Thyroid gland (tissue), 4 donors: ENCODE results near the gene PPP5C. TPM values are rescaled to one million over a fixed set of nuclear protein-coding genes. Genes with fewer than 3 reads are reported as not detected.
"Not testable (repeated sequence)": the region's sequence is repeated elsewhere in the genome, so short reads cannot be mapped to it uniquely, and the experiment has no call there.

Experiments
- DNase-seq, 2 donors: peaks; one replicate each; pipeline ENCODE4 v3.0.0-alpha.2; 2019
- H3K27ac ChIP-seq, 3 donors: fragments of 200-600 bp; sonication (generic); 1 replicate in 2 of 3; 2 replicates in 1 of 3; pipeline ENCODE4 v1.5.1; 2016 to 2019; ENCODE audit warnings: mild to moderate bottlenecking in 1 of 3, moderate library complexity in 1 of 3
- H3K27me3 ChIP-seq: fragments of 200-600 bp; sonication (generic); one replicate; pipeline ENCODE4 v1.5.1; 2019
- H3K36me3 ChIP-seq, 2 donors: fragments of 200-600 bp; sonication (generic); one replicate each; pipeline ENCODE4 v1.5.1; 2016 to 2019
- H3K4me1 ChIP-seq, 2 donors: fragments of 200-600 bp; sonication (generic); one replicate each; pipeline ENCODE4 v1.5.1; 2017 to 2019
- H3K4me3 ChIP-seq, 3 donors: fragments of 200-600 bp; sonication (generic); replicated peaks in 1 of 3; 1 replicate in 2 of 3; 2 replicates in 1 of 3; pipeline ENCODE4 v1.5.1; 2016; ENCODE audit warnings: mild to moderate bottlenecking in 1 of 3
- H3K9me3 ChIP-seq: fragments of 200-600 bp; sonication (generic); one replicate; pipeline ENCODE4 v1.5.1; 2017
- CTCF ChIP-seq, 6 experiments: fragments of 200-600 bp in 3 of 6; fragments of 450-650 bp in 3 of 6; sonication (generic) in 3 of 6; IDR thresholded peaks; one replicate each; pipeline ENCODE4 v1.5.1; 2016 to 2019; ENCODE audit warnings: antibody characterized with exemption in 6 of 6, mild to moderate bottlenecking in 2 of 6, inconsistent platforms in 1 of 6, moderate library complexity in 1 of 6
- POLR2A ChIP-seq, 2 donors: fragments of 450-650 bp; IDR thresholded peaks; one replicate each; pipeline ENCODE4 v1.6.1; 2017; ENCODE audit warnings: antibody characterized with exemption in 2 of 2, mild to moderate bottlenecking in 2 of 2, moderate library complexity in 1 of 2
- WGBS, 2 donors: methylation state at CpG; one replicate each; pipeline ENCODE4 v1.1.5; 2017; 5-methylcytosine and 5-hydroxymethylcytosine counted together
- intact Hi-C: fragments of 100-400 bp; cut with DNase I; formaldehyde crosslinking; loops from one replicate; pipeline ENCODE4 v1.15.1; 2023
- total RNA-seq, 4 donors: library from RNA; depleted of rRNA; stranded (reverse); fragments of >200 nt; gene quantifications; one replicate each; pipeline ENCODE4 v1.2.3, GENCODE V29; 2016

Gene PPP5C
- total RNA-seq, 4 donors from 2014 or later, result 63.3 to 112 (median 80.7) TPM

- H3K4me1 ChIP-seq, result peaks cover 0 to 2% of the 10 kb centered on the region in 2 donors
- DNase-seq, result no peak
- WGBS, 2 donors, result 89 to 96% methylated on average over 8 to 9 of the region's 10 CpGs
- no peak overlapping the region for H3K4me3 ChIP-seq
- no peak overlapping the region for H3K27ac ChIP-seq
- intact Hi-C loops, result no loop called here
- H3K9me3 ChIP-seq, result no peaks in the 10 kb centered on the region
- peaks cover 0 to 12% of the 10 kb centered on the region in 2 donors for H3K36me3 ChIP-seq
- no peak for TF ChIP-seq CTCF (IDR thresholded peaks at IDR 0.05)
- TF ChIP-seq POLR2A (IDR thresholded peaks at IDR 0.05), result no peak
- H3K27me3 ChIP-seq, result no peaks in the 10 kb centered on the region
These were observed 37.8 kb upstream of the PPP5C start for GRCh38 chr19:46309056-46309455.

- no peak for DNase-seq
- Histone ChIP-seq H3K9me3 (no peaks in the 10 kb centered on the region), H3K36me3 (peaks cover 0 to 9% of the 10 kb centered on the region in 2 donors), H3K27ac (no peak overlapping the region), H3K4me1 (no peaks in the 10 kb centered on the region), H3K4me3 (no peak overlapping the region), H3K27me3 (no peaks in the 10 kb centered on the region)
- intact Hi-C loops, result no loop called here
- 97 to 98% methylated on average over 5 of the region's 5 CpGs for WGBS, 2 donors
- TF ChIP-seq CTCF (IDR thresholded peaks at IDR 0.05), result no peak
- no peak for TF ChIP-seq POLR2A (IDR thresholded peaks at IDR 0.05)
These were observed 35.4 kb upstream of the PPP5C start for GRCh38 chr19:46311444-46311843.

GRCh38 chr19:46313540-46314469 is 33.1 kb upstream of the PPP5C start:
- H3K27me3 ChIP-seq, DNase-seq, H3K27ac ChIP-seq, H3K9me3 ChIP-seq, H3K36me3 ChIP-seq, intact Hi-C loops, H3K4me3 ChIP-seq, H3K4me1 ChIP-seq: not testable (repeated sequence)
- WGBS, 2 donors, result 86 to 91% methylated on average over 14 of the region's 14 CpGs

- TF ChIP-seq CTCF (IDR thresholded peaks at IDR 0.05), result no peak
- no peak for TF ChIP-seq POLR2A (IDR thresholded peaks at IDR 0.05)
- no peaks in the 10 kb centered on the region for H3K4me1 ChIP-seq
- 79 to 94% methylated on average over 2 of the region's 2 CpGs for WGBS, 2 donors
- intact Hi-C loops, result no loop called here
- peaks cover 0 to under 1% of the 10 kb centered on the region in 2 donors for H3K36me3 ChIP-seq
- H3K27me3 ChIP-seq, result no peaks in the 10 kb centered on the region
- DNase-seq, result no peak
- H3K27ac ChIP-seq, result no peak overlapping the region
- no peaks in the 10 kb centered on the region for H3K9me3 ChIP-seq
- no peak overlapping the region for H3K4me3 ChIP-seq
These were observed 29.5 kb upstream of the PPP5C start for GRCh38 chr19:46317339-46317738.

GRCh38 chr19:46319613-46320012 is 27.3 kb upstream of the PPP5C start:
- H3K4me1 ChIP-seq, result no peaks in the 10 kb centered on the region
- no peak for TF ChIP-seq POLR2A (IDR thresholded peaks at IDR 0.05)
- no peak for TF ChIP-seq CTCF (IDR thresholded peaks at IDR 0.05)
- no peak overlapping the region for H3K27ac ChIP-seq
- 91 to 94% methylated on average over 6 of the region's 6 CpGs for WGBS, 2 donors
- no peaks in the 10 kb centered on the region for H3K9me3 ChIP-seq
- DNase-seq, result no peak
- intact Hi-C loops, result no loop called here
- H3K27me3 ChIP-seq, result no peaks in the 10 kb centered on the region
- no peaks in the 10 kb centered on the region for H3K36me3 ChIP-seq
- H3K4me3 ChIP-seq, result no peak overlapping the region
